HEK293T (cell line): ENCODE data around the gene KLHL5.

Experiments
- CTCF ChIA-PET: fragments of 350-600 bp; formaldehyde crosslinking; extraction: SDS; loops from one replicate; lab custom pipeline; 2021; ENCODE audit warnings: antibody characterized with exemption, inconsistent platforms; lab: Yijun Ruan, JAX
- POLR2A ChIA-PET: fragments of 350-600 bp; formaldehyde crosslinking; extraction: SDS; loops from one replicate; lab custom pipeline; 2020; ENCODE audit warnings: antibody characterized with exemption, inconsistent platforms; lab: Yijun Ruan, JAX
- DNase-seq: peaks from one replicate; pipeline ENCODE4 v3.0.0; 2012; ENCODE audit warnings: mixed read lengths; ENCODE audit errors: extremely low spot score
- ARNT ChIP-seq: fragments of 450-650 bp; IDR thresholded peaks from 2 replicates; pipeline ENCODE4 v1.6.1; 2017; ENCODE audit warnings: mild to moderate bottlenecking
- BHLHE40 ChIP-seq: fragments of 450-650 bp; IDR thresholded peaks from 2 replicates; pipeline ENCODE4 v1.6.1; 2016; ENCODE audit warnings: mild to moderate bottlenecking, moderate library complexity, borderline replicate concordance
- CTBP1 ChIP-seq: fragments of 450-650 bp; IDR thresholded peaks from 2 replicates; pipeline ENCODE4 v1.6.1; 2016; ENCODE audit warnings: borderline replicate concordance
- ELF4 ChIP-seq: fragments of 450-650 bp; IDR thresholded peaks from 2 replicates; pipeline ENCODE4 v1.6.1; 2017; ENCODE audit warnings: antibody characterized with exemption
- FOXA1 ChIP-seq: fragments of 450-650 bp; IDR thresholded peaks from 2 replicates; pipeline ENCODE4 v1.6.1; 2016; ENCODE audit warnings: mild to moderate bottlenecking
- FOXK2 ChIP-seq: fragments of 450-650 bp; IDR thresholded peaks from 2 replicates; pipeline ENCODE4 v1.6.1; 2016; ENCODE audit warnings: mild to moderate bottlenecking
- FOXM1 ChIP-seq: fragments of 450-650 bp; IDR thresholded peaks from 2 replicates; pipeline ENCODE4 v1.6.1; 2017; ENCODE audit warnings: mild to moderate bottlenecking, borderline replicate concordance
- HDGF ChIP-seq: fragments of 450-650 bp; IDR thresholded peaks from 2 replicates; pipeline ENCODE4 v1.6.1; 2017; ENCODE audit warnings: antibody characterized with exemption, borderline replicate concordance
- L3MBTL2 ChIP-seq: fragments of 450-650 bp; conservative IDR thresholded peaks from 2 replicates; pipeline ENCODE4 v1.6.1; 2016; ENCODE audit warnings: mild to moderate bottlenecking
- LEF1 ChIP-seq: fragments of 450-650 bp; IDR thresholded peaks from 2 replicates; pipeline ENCODE4 v1.6.1; 2017; ENCODE audit warnings: mild to moderate bottlenecking, borderline replicate concordance
- NFRKB ChIP-seq: fragments of 450-650 bp; IDR thresholded peaks from 2 replicates; pipeline ENCODE4 v1.6.1; 2016; ENCODE audit warnings: mild to moderate bottlenecking, moderate library complexity
- PKNOX1 ChIP-seq: fragments of 450-650 bp; IDR thresholded peaks from 2 replicates; pipeline ENCODE4 v1.6.1; 2016
- SP1 ChIP-seq: fragments of 450-650 bp; IDR thresholded peaks from 2 replicates; pipeline ENCODE4 v1.6.1; 2017
- SUZ12 ChIP-seq: fragments of 450-650 bp; IDR thresholded peaks from 2 replicates; pipeline ENCODE4 v1.6.1; 2016; ENCODE audit warnings: mild to moderate bottlenecking
- TARDBP ChIP-seq: fragments of 450-650 bp; IDR thresholded peaks from 2 replicates; pipeline ENCODE4 v1.6.1; 2016
- ZNF384 ChIP-seq: fragments of 450-650 bp; IDR thresholded peaks from 2 replicates; pipeline ENCODE4 v1.6.1; 2016

Gene KLHL5

GRCh38 chr4:39120418-39120817, 58.4 kb downstream of the KLHL5 start:
- TF ChIP-seq FOXK2 (no peak), SUZ12 (no peak), HDGF (no peak), SP1 (no peak), LEF1 (no peak), BHLHE40 (no peak), FOXA1 (no peak), PKNOX1 (no peak), FOXM1 (no peak), ELF4 (no peak), ARNT (no peak), NFRKB (no peak), L3MBTL2 (no peak), ZNF384 (no peak), TARDBP (no peak), CTBP1 (no peak)
- DNase-seq = no peak
- ChIA-PET CTCF (interaction anchor here (0.6 kb wide), 1 partner anchor 901 kb away, joined by 3 read pairs; no protein-coding TSS in a partner anchor), POLR2A (no interaction called here)

- no peak for DNase-seq
- POLR2A ChIA-PET = no interaction called here
- CTCF ChIA-PET = no interaction called here
- TF ChIP-seq FOXM1 (no peak), CTBP1 (no peak), SUZ12 (no peak), TARDBP (no peak), ZNF384 (no peak), BHLHE40 (no peak), ELF4 (no peak), NFRKB (no peak), PKNOX1 (no peak), FOXK2 (no peak), LEF1 (no peak), L3MBTL2 (no peak), HDGF (no peak), ARNT (no peak), FOXA1 (no peak), SP1 (no peak)
Measured at GRCh38 chr4:39124885-39125599, 63.0 kb downstream of the KLHL5 start.

- ChIA-PET CTCF (no interaction called here), POLR2A (no interaction called here)
- no peak for DNase-seq
- TF ChIP-seq SUZ12 (no peak), FOXM1 (no peak), ZNF384 (no peak), NFRKB (no peak), LEF1 (no peak), BHLHE40 (no peak), HDGF (no peak), ARNT (no peak), ELF4 (no peak), SP1 (no peak), CTBP1 (no peak)
Measured at GRCh38 chr4:39125600-39125985, 63.6 kb downstream of the KLHL5 start.

GRCh38 chr4:39126256-39127095, 64.4 kb downstream of the KLHL5 start:
- POLR2A ChIA-PET = no interaction called here
- TF ChIP-seq L3MBTL2 (no peak), HDGF (no peak), PKNOX1 (no peak), SP1 (no peak), FOXK2 (no peak), ZNF384 (no peak), ARNT (no peak), ELF4 (no peak), BHLHE40 (no peak), FOXM1 (no peak), TARDBP (no peak), CTBP1 (no peak)
- CTCF ChIA-PET = interaction anchor here (0.6 kb wide), 1 partner anchor 9 kb away, joined by 3 read pairs; no protein-coding TSS in a partner anchor
- DNase-seq = no peak

- DNase-seq = no peak
- CTCF ChIA-PET = interaction anchor here (0.7 kb wide), 2 partner anchors 351 to 804 kb away, joined by 3 to 6 read pairs; no protein-coding TSS in a partner anchor
- TF ChIP-seq NFRKB (no peak), HDGF (no peak), BHLHE40 (no peak), LEF1 (no peak)
- POLR2A ChIA-PET = no interaction called here
Measured at GRCh38 chr4:39133623-39134022, 71.6 kb downstream of the KLHL5 start.
